ENCODE results near the gene FASTKD2. TPM values are rescaled to one million over a fixed set of nuclear protein-coding genes. Genes with fewer than 3 reads are reported as not detected.

Gene FASTKD2
- total RNA-seq, 5 donors from 2014 or later (not counting 1 experiment from before 2014, with no cell fraction given) = 18.3 to 25.8 (median 21.7) TPM

DNA sequence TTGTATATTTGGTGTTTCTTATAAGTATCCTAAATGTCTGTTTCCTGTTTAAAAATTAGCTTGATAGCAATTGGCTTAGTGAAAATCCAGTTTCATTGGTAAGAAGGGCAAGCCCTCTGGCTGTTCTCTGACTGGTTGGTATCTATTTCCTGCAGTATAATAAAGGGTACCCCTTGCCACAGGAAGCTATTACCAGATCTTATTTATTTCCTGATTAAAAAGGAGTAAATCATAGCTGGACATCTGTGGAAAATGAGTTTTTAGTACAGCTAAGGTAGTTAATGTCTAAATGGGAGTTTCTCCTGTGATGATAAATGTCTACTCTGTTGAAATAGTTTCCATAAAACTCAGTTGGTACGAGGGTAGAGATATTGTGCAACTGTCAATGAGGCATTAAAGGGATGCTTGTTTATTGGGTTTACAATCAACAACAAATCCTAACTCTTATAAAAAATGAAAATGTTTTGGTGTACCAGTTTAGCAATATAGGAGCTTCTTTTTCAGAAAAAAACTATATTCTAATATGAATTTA, 58.7 kb downstream of the FASTKD2 start:
- WGBS (ENCODE audit: insufficient coverage) = no CpG with 5 or more reads among the region's 1 CpG
- no peaks in the 10 kb centered on the region for H3K27me3 ChIP-seq (replicated peaks in 1 of 2; ENCODE audit: control insufficient read depth in 2 of 2, extremely low read depth in 1 of 2, insufficient read depth in 2 of 2, low read length in 1 of 2)
- no peaks in the 10 kb centered on the region for H3K9me3 Mint-ChIP-seq
- H3K27ac ChIP-seq (ENCODE audit: low read length) = no peak overlapping the region
- ATAC-seq (replicated peaks in 1 of 4) (no peak), DNase-seq (no peak)
- H3K27me3 Mint-ChIP-seq = no peaks in the 10 kb centered on the region
- POLR2A ChIA-PET = no interaction called here
- no peaks in the 10 kb centered on the region for H3K36me3 ChIP-seq (ENCODE audit: control insufficient read depth in 2 of 2, extremely low read depth in 1 of 2, insufficient read depth in 1 of 2, low read length in 1 of 2)
- no peak overlapping the region for H3K4me3 ChIP-seq (ENCODE audit: control insufficient read depth in 1 of 2, extremely low read depth in 1 of 2, low read length in 1 of 2)
- H3K4me1 Mint-ChIP-seq = no peaks in the 10 kb centered on the region
- H3K36me3 Mint-ChIP-seq = peaks cover 4% of the 10 kb centered on the region
- CTCF ChIA-PET = no interaction called here
- H3K9me3 ChIP-seq = no peaks in the 10 kb centered on the region
- H3K4me3 Mint-ChIP-seq = no peak overlapping the region
- no peak overlapping the region for H3K27ac Mint-ChIP-seq
- no peaks in the 10 kb centered on the region for H3K4me1 ChIP-seq (ENCODE audit: control insufficient read depth in 1 of 2, extremely low read depth in 1 of 2, insufficient read depth in 2 of 2, low read length in 2 of 2)

DNA sequence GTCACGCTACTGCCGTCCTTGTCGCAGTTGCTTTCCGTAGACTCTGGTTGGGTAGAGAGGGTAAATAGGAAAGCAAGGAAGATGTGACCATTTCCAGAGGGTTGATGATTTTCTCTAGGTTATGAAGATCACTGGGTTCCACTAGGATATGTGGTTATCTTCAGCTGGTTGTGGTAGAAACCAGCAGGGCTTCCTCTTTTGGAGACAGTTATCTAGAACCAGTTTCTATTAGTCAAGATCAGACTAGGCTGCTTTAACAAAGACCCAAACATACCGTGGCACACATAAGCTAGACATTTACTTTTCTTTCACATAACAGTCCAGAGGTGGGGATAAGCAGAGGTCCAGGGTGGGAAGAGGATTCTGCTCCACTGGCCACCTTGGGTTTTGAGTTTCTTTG, 59.6 kb downstream of the FASTKD2 start:
- CTCF ChIA-PET = no interaction called here
- no peak overlapping the region for H3K4me3 Mint-ChIP-seq
- Histone ChIP-seq H3K27me3 (replicated peaks in 1 of 2; ENCODE audit: control insufficient read depth in 2 of 2, extremely low read depth in 1 of 2, insufficient read depth in 2 of 2, low read length in 1 of 2) (no peaks in the 10 kb centered on the region), H3K36me3 (ENCODE audit: control insufficient read depth in 2 of 2, extremely low read depth in 1 of 2, insufficient read depth in 1 of 2, low read length in 1 of 2) (no peaks in the 10 kb centered on the region), H3K9me3 (no peaks in the 10 kb centered on the region), H3K4me3 (ENCODE audit: control insufficient read depth in 1 of 2, extremely low read depth in 1 of 2, low read length in 1 of 2) (no peak overlapping the region), H3K4me1 (ENCODE audit: control insufficient read depth in 1 of 2, extremely low read depth in 1 of 2, insufficient read depth in 2 of 2, low read length in 2 of 2) (no peaks in the 10 kb centered on the region), H3K27ac (ENCODE audit: low read length) (no peak overlapping the region)
- DNase-seq (no peak), ATAC-seq (replicated peaks in 1 of 4) (no peak)
- peaks cover 4% of the 10 kb centered on the region for H3K36me3 Mint-ChIP-seq
- POLR2A ChIA-PET = no interaction called here
- H3K4me1 Mint-ChIP-seq = no peaks in the 10 kb centered on the region
- H3K27me3 Mint-ChIP-seq = no peaks in the 10 kb centered on the region
- WGBS (ENCODE audit: insufficient coverage) = 94% methylated on average over 4 of the region's 5 CpGs
- no peak overlapping the region for H3K27ac Mint-ChIP-seq
- no peaks in the 10 kb centered on the region for H3K9me3 Mint-ChIP-seq

DNA sequence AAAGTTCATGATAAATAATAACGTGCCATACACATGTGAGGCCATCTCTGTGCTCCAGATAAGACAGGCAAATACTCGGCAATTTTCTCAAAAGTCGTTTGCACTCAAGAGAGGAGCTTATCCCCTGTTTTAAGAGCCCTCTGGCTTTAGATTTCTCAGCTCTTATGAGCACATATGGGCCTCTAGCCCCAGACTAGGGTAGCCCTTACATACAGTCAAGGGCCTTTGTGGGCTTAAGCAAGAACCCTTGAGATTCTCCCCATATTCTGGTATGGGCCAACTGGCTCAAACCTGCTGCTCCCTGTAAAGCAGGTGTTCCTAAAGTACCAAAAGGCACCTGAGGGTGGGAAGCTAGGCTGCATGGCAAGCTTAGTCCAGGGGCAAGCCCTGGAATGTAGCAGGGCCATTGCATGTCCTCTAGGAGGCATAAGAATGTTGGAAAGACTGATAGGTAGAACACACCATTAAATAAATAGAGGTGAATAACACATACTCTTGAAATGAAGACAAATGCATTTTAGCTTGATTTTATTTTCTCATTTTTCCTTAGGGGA, 66.1 kb downstream of the FASTKD2 start:
- Mint-ChIP-seq H3K9me3 (peaks cover 3 to 12% (median 5%) of the 10 kb centered on the region in 3 donors), H3K36me3 (no peaks in the 10 kb centered on the region), H3K27me3 (no peaks in the 10 kb centered on the region), H3K4me1 (no peaks in the 10 kb centered on the region), H3K4me3 (no peak overlapping the region), H3K27ac (no peak overlapping the region)
- 75% methylated on average over 3 of the region's 3 CpGs for WGBS (ENCODE audit: insufficient coverage)
- CTCF ChIA-PET = interaction anchor here in 1 of 2 donors (0.5 kb wide), 1 partner anchor 663 kb away, joined by 3 read pairs; no protein-coding TSS in a partner anchor
- Histone ChIP-seq H3K9me3 (no peaks in the 10 kb centered on the region), H3K4me1 (ENCODE audit: control insufficient read depth in 1 of 2, extremely low read depth in 1 of 2, insufficient read depth in 2 of 2, low read length in 2 of 2) (no peaks in the 10 kb centered on the region), H3K4me3 (ENCODE audit: control insufficient read depth in 1 of 2, extremely low read depth in 1 of 2, low read length in 1 of 2) (no peak overlapping the region), H3K27me3 (replicated peaks in 1 of 2; ENCODE audit: control insufficient read depth in 2 of 2, extremely low read depth in 1 of 2, insufficient read depth in 2 of 2, low read length in 1 of 2) (no peaks in the 10 kb centered on the region), H3K27ac (ENCODE audit: low read length) (no peak overlapping the region), H3K36me3 (ENCODE audit: control insufficient read depth in 2 of 2, extremely low read depth in 1 of 2, insufficient read depth in 1 of 2, low read length in 1 of 2) (no peaks in the 10 kb centered on the region)
- ATAC-seq (replicated peaks in 1 of 4) (no peak), DNase-seq (no peak)
- POLR2A ChIA-PET = no interaction called here

DNA sequence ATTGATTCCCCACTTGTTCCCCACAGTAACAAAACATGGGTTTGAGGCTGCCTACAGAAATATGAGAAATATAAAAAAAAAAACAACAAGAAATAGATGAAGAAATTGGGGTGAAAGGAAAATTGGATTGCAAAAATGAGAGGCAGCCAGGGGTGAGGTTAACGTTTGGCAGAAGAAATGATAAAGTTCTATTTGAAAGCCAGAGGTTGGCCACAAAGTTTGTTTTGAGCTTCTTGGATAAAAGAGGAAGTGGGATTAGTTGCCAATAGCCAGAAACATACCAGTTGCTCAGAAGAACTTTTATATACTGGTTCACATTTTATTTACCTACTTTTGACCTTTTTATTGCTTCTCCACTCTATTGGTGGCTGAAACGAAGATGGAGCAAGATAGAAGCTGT, 67.5 kb downstream of the FASTKD2 start:
- ChIA-PET CTCF (no interaction called here), POLR2A (no interaction called here)
- no peaks in the 10 kb centered on the region for H3K4me1 ChIP-seq (ENCODE audit: control insufficient read depth in 1 of 2, extremely low read depth in 1 of 2, insufficient read depth in 2 of 2, low read length in 2 of 2)
- DNase-seq = no peak
- no peak overlapping the region for H3K4me3 ChIP-seq (ENCODE audit: control insufficient read depth in 1 of 2, extremely low read depth in 1 of 2, low read length in 1 of 2)
- ATAC-seq (replicated peaks in 1 of 4) = no peak
- 11% methylated on average over 1 of the region's 2 CpGs for WGBS (ENCODE audit: insufficient coverage)
- no peaks in the 10 kb centered on the region for H3K27me3 ChIP-seq (replicated peaks in 1 of 2; ENCODE audit: control insufficient read depth in 2 of 2, extremely low read depth in 1 of 2, insufficient read depth in 2 of 2, low read length in 1 of 2)
- H3K27me3 Mint-ChIP-seq = no peaks in the 10 kb centered on the region
- no peak overlapping the region for H3K27ac Mint-ChIP-seq
- no peaks in the 10 kb centered on the region for H3K36me3 Mint-ChIP-seq
- peaks cover 3 to 12% (median 5%) of the 10 kb centered on the region in 3 donors for H3K9me3 Mint-ChIP-seq
- H3K9me3 ChIP-seq = no peaks in the 10 kb centered on the region
- no peaks in the 10 kb centered on the region for H3K36me3 ChIP-seq (ENCODE audit: control insufficient read depth in 2 of 2, extremely low read depth in 1 of 2, insufficient read depth in 1 of 2, low read length in 1 of 2)
- H3K27ac ChIP-seq (ENCODE audit: low read length) = no peak overlapping the region
- H3K4me3 Mint-ChIP-seq = no peak overlapping the region
- no peaks in the 10 kb centered on the region for H3K4me1 Mint-ChIP-seq

DNA sequence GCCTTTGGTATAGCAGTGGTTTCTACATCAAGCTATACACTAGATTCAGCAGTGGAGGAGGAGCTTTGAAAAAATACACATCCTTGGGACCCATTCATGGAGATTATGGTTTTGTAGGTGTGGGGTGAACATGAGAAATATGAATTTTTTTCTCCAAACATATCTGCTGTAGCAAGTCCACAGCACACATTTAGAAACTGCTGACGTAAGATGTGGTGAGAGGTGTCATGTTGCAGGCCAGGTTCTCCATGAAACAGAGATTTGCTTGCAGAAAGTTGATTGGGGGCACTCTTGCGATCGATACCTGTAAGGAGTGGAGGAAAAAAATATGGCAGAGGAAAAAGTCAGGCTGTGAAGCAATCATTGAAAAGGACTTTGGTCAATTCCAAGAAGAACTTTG, 67.9 kb downstream of the FASTKD2 start:
- Mint-ChIP-seq H3K27me3 (no peaks in the 10 kb centered on the region), H3K4me3 (no peak overlapping the region), H3K4me1 (no peaks in the 10 kb centered on the region), H3K9me3 (peaks cover 3 to 12% (median 5%) of the 10 kb centered on the region in 3 donors), H3K27ac (no peak overlapping the region), H3K36me3 (no peaks in the 10 kb centered on the region)
- ChIA-PET CTCF (no interaction called here), POLR2A (no interaction called here)
- H3K36me3 ChIP-seq (ENCODE audit: control insufficient read depth in 2 of 2, extremely low read depth in 1 of 2, insufficient read depth in 1 of 2, low read length in 1 of 2) = no peaks in the 10 kb centered on the region
- H3K9me3 ChIP-seq = no peaks in the 10 kb centered on the region
- no peak for DNase-seq
- H3K27ac ChIP-seq (ENCODE audit: low read length) = no peak overlapping the region
- no peaks in the 10 kb centered on the region for H3K27me3 ChIP-seq (replicated peaks in 1 of 2; ENCODE audit: control insufficient read depth in 2 of 2, extremely low read depth in 1 of 2, insufficient read depth in 2 of 2, low read length in 1 of 2)
- H3K4me1 ChIP-seq (ENCODE audit: control insufficient read depth in 1 of 2, extremely low read depth in 1 of 2, insufficient read depth in 2 of 2, low read length in 2 of 2) = no peaks in the 10 kb centered on the region
- WGBS (ENCODE audit: insufficient coverage) = 88% methylated on average over 3 of the region's 3 CpGs
- ATAC-seq (replicated peaks in 1 of 4) = no peak
- no peak overlapping the region for H3K4me3 ChIP-seq (ENCODE audit: control insufficient read depth in 1 of 2, extremely low read depth in 1 of 2, low read length in 1 of 2)

DNA sequence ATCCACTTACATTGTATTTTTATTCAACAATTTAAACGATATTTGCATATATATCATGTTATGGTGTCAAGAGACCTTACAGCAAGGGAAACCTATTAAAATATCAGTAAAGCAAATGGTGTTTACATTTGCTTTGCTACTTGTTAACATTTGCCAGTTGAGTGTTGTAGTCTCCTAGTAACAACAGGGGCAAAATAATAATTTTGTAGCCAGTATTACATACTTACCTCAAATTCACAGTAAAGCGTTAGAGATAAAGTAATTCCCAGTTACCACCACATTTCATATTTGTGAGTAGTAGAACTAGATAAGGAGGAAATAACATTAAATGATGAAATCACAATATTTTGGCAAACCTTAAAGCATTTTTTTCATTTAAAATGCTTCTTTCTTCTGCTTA, 71.3 kb downstream of the FASTKD2 start:
- DNase-seq (no peak), ATAC-seq (replicated peaks in 1 of 4) (no peak)
- Mint-ChIP-seq H3K27ac (no peak overlapping the region), H3K4me1 (no peaks in the 10 kb centered on the region), H3K4me3 (no peak overlapping the region), H3K36me3 (no peaks in the 10 kb centered on the region), H3K27me3 (no peaks in the 10 kb centered on the region), H3K9me3 (peaks cover 3 to 17% (median 5%) of the 10 kb centered on the region in 3 donors)
- no CpG with 5 or more reads among the region's 2 CpGs for WGBS (ENCODE audit: insufficient coverage)
- POLR2A ChIA-PET = no interaction called here
- Histone ChIP-seq H3K36me3 (ENCODE audit: control insufficient read depth in 2 of 2, extremely low read depth in 1 of 2, insufficient read depth in 1 of 2, low read length in 1 of 2) (no peaks in the 10 kb centered on the region), H3K4me1 (ENCODE audit: control insufficient read depth in 1 of 2, extremely low read depth in 1 of 2, insufficient read depth in 2 of 2, low read length in 2 of 2) (no peaks in the 10 kb centered on the region), H3K4me3 (ENCODE audit: control insufficient read depth in 1 of 2, extremely low read depth in 1 of 2, low read length in 1 of 2) (no peak overlapping the region), H3K27me3 (replicated peaks in 1 of 2; ENCODE audit: control insufficient read depth in 2 of 2, extremely low read depth in 1 of 2, insufficient read depth in 2 of 2, low read length in 1 of 2) (no peaks in the 10 kb centered on the region), H3K27ac (ENCODE audit: low read length) (no peak overlapping the region), H3K9me3 (no peaks in the 10 kb centered on the region)
- CTCF ChIA-PET = no interaction called here

DNA sequence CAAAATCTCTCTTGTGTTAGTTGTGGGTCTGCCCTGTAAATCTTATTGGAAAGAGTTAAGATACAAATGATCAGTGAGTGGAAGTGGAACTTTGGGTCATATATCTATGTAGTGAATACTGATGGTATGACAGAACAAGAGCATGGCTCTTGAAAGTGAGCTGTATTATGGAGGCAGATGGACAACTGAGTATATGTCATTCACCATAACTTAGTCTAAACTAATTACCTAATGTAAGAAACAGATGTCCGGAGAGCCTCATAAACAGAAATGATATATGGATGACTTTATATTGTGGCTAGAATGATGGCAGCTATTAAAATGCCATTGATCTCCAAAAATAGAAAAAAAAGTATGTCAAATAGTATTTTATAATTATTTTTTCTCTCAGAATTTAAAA, 72.4 kb downstream of the FASTKD2 start:
- Histone ChIP-seq H3K27me3 (replicated peaks in 1 of 2; ENCODE audit: control insufficient read depth in 2 of 2, extremely low read depth in 1 of 2, insufficient read depth in 2 of 2, low read length in 1 of 2) (no peaks in the 10 kb centered on the region), H3K4me1 (ENCODE audit: control insufficient read depth in 1 of 2, extremely low read depth in 1 of 2, insufficient read depth in 2 of 2, low read length in 2 of 2) (no peaks in the 10 kb centered on the region), H3K4me3 (ENCODE audit: control insufficient read depth in 1 of 2, extremely low read depth in 1 of 2, low read length in 1 of 2) (no peak overlapping the region), H3K9me3 (no peaks in the 10 kb centered on the region), H3K27ac (ENCODE audit: low read length) (no peak overlapping the region), H3K36me3 (ENCODE audit: control insufficient read depth in 2 of 2, extremely low read depth in 1 of 2, insufficient read depth in 1 of 2, low read length in 1 of 2) (no peaks in the 10 kb centered on the region)
- Mint-ChIP-seq H3K27me3 (no peaks in the 10 kb centered on the region), H3K36me3 (no peaks in the 10 kb centered on the region), H3K9me3 (peaks cover 3 to 17% (median 5%) of the 10 kb centered on the region in 3 donors), H3K4me3 (no peak overlapping the region), H3K4me1 (no peaks in the 10 kb centered on the region), H3K27ac (no peak overlapping the region)
- POLR2A ChIA-PET = interaction anchor here (0.6 to 0.8 kb wide), 2 partner anchors 56 to 103 kb away, joined by 3 to 7 read pairs; no protein-coding TSS in a partner anchor
- CTCF ChIA-PET = no interaction called here
- ATAC-seq (replicated peaks in 1 of 4) = no peak
- WGBS (ENCODE audit: insufficient coverage) = no CpG with 5 or more reads among the region's 1 CpG
- no peak for DNase-seq

All from T-cell (primary cell).